Activated CD4-positive, alpha-beta T cell treated with anti-CD3 and anti-CD28 coated beads, Interleukin-2, amount 10 ng/mL, durations not matched to agents 7 days and 5 days (primary cell): ENCODE results near the gene CHKB. TPM values are rescaled to one million over a fixed set of nuclear protein-coding genes. Genes with fewer than 3 reads are reported as not detected.
"Not testable (repeated sequence)": the region's sequence is repeated elsewhere in the genome, so short reads cannot be mapped to it uniquely, and the experiment has no call there.

Source experiments
- CTCF ChIA-PET: fragments of 350-600 bp; sonication (Branson Sonifier 250); formaldehyde crosslinking; loops from one replicate; lab custom pipeline; 2021; ENCODE audit warnings: antibody characterized with exemption; lab: Charles Lee
- POLR2A ChIA-PET: fragments of 350-600 bp; sonication (Branson Sonifier 250); formaldehyde crosslinking; loops from one replicate; lab custom pipeline; 2021; ENCODE audit warnings: antibody characterized with exemption; lab: Charles Lee
- DNase-seq: peaks from one replicate; pipeline ENCODE4 v3.0.0-alpha.2; 2020
- H3K27ac Mint-ChIP-seq: one replicate; pipeline ENCODE4 v1.8.0; 2021; ENCODE audit warnings: mild to moderate bottlenecking, moderate library complexity, mixed read lengths
- H3K27me3 Mint-ChIP-seq: one replicate; pipeline ENCODE4 v1.8.0; 2021; ENCODE audit warnings: mixed read lengths
- H3K36me3 Mint-ChIP-seq: one replicate; pipeline ENCODE4 v1.8.0; 2021; ENCODE audit warnings: low read depth, mixed read lengths
- H3K4me1 Mint-ChIP-seq: one replicate; pipeline ENCODE4 v1.8.0; 2021; ENCODE audit warnings: mixed read lengths
- H3K4me3 Mint-ChIP-seq: one replicate; pipeline ENCODE4 v1.8.0; 2021; ENCODE audit warnings: mild to moderate bottlenecking, moderate library complexity, mixed read lengths
- H3K9me3 Mint-ChIP-seq: one replicate; pipeline ENCODE4 v1.8.0; 2021; ENCODE audit warnings: mixed read lengths
- total RNA-seq, 2 experiments: library from RNA; stranded (reverse); gene quantifications; one replicate each; pipeline ENCODE4 v1.2.3, GENCODE V29; 2021

Gene CHKB
- total RNA-seq, 2 experiments from 2014 or later: 140 to 142 TPM

GRCh38 chr22:50548040-50548920 is 34.4 kb downstream of the CHKB start:
- Mint-ChIP-seq H3K4me1 (peaks cover 45% of the 10 kb centered on the region), H3K9me3 (no peaks in the 10 kb centered on the region), H3K27ac (peak overlapping the region; percentile 94), H3K4me3 (peak overlapping the region; percentile 71), H3K27me3 (no peaks in the 10 kb centered on the region), H3K36me3 (peaks cover 6% of the 10 kb centered on the region)
- DNase-seq: peak; percentile 63
- POLR2A ChIA-PET: interaction anchor here (0.6 to 1.7 kb wide), 6 partner anchors 9 to 72 kb away, joined by 3 to 6 read pairs (median 3); partner anchors contain the start of genes SCO2 and TYMP
- CTCF ChIA-PET: interaction anchor here (0.9 to 5.0 kb wide), 11 partner anchors 9 to 75 kb away, joined by 3 to 64 read pairs (median 4); partner anchors contain the start of genes SCO2, SYCE3 and TYMP

GRCh38 chr22:50547263-50547985 is 35.2 kb downstream of the CHKB start:
- H3K4me1 Mint-ChIP-seq: peaks cover 48% of the 10 kb centered on the region
- CTCF ChIA-PET: interaction anchor here (1.1 to 5.0 kb wide), 9 partner anchors 8 to 74 kb away, joined by 3 to 64 read pairs (median 5); partner anchors contain the start of genes SCO2, SYCE3 and TYMP
- POLR2A ChIA-PET: interaction anchor here (0.6 to 1.7 kb wide), 4 partner anchors 17 to 73 kb away, joined by 3 to 6 read pairs (median 3); partner anchors contain the start of genes SCO2 and TYMP
- no peak for DNase-seq
- no peaks in the 10 kb centered on the region for H3K9me3 Mint-ChIP-seq
- H3K4me3 Mint-ChIP-seq: peak overlapping the region; percentile 67
- peaks cover 9% of the 10 kb centered on the region for H3K36me3 Mint-ChIP-seq
- H3K27ac Mint-ChIP-seq: peak overlapping the region; percentile 85
- H3K27me3 Mint-ChIP-seq: no peaks in the 10 kb centered on the region

GRCh38 chr22:50546326-50547262 is 36.1 kb downstream of the CHKB start:
- H3K36me3 Mint-ChIP-seq: peaks cover 15% of the 10 kb centered on the region
- H3K27me3 Mint-ChIP-seq: no peaks in the 10 kb centered on the region
- ChIA-PET POLR2A (interaction anchor here (0.6 to 1.7 kb wide), 4 partner anchors 21 to 74 kb away, joined by 3 to 6 read pairs (median 4); partner anchors contain the start of gene SCO2), CTCF (interaction anchor here (1.0 to 5.0 kb wide), 6 partner anchors 12 to 29 kb away, joined by 3 to 64 read pairs (median 15); partner anchors contain the start of genes SCO2, SYCE3 and TYMP)
- peak overlapping the region; percentile 92 for H3K27ac Mint-ChIP-seq
- H3K9me3 Mint-ChIP-seq: no peaks in the 10 kb centered on the region
- H3K4me1 Mint-ChIP-seq: peaks cover 54% of the 10 kb centered on the region
- peak overlapping the region; percentile 63 for H3K4me3 Mint-ChIP-seq
- DNase-seq: no peak

- H3K36me3 Mint-ChIP-seq: peaks cover 10% of the 10 kb centered on the region
- POLR2A ChIA-PET: interaction anchor here (1.2 to 1.6 kb wide), 2 partner anchors 20 to 75 kb away, joined by 3 to 4 read pairs; partner anchors contain the start of gene SCO2
- H3K27me3 Mint-ChIP-seq: no peaks in the 10 kb centered on the region
- peak within 1 kb of the TSS; percentile 92 for H3K27ac Mint-ChIP-seq
- peaks cover 3% of the 10 kb centered on the region for H3K9me3 Mint-ChIP-seq
- CTCF ChIA-PET: interaction anchor here (0.9 to 5.0 kb wide), 12 partner anchors 8 to 75 kb away, joined by 3 to 64 read pairs (median 6); partner anchors contain the start of genes SCO2, SYCE3 and TYMP
- H3K4me3 Mint-ChIP-seq: peak within 1 kb of the TSS; percentile 63
- peaks cover 56% of the 10 kb centered on the region for H3K4me1 Mint-ChIP-seq
- DNase-seq: peak; percentile 54
These were observed 36.9 kb downstream of the CHKB start, which contains the start of gene KLHDC7B for GRCh38 chr22:50545522-50546325. Gene KLHDC7B, plus strand, starts transcription at chr22:50545899. Its CDS starts 345 bp downstream, at chr22:50546244.

GRCh38 chr22:50544746-50545253 is 37.8 kb downstream of the CHKB start:
- ChIA-PET POLR2A (interaction anchor here (1.6 kb wide), 1 partner anchor 19 kb away, joined by 4 read pairs; the partner anchor contains the start of gene SCO2), CTCF (interaction anchor here (0.9 to 5.0 kb wide), 11 partner anchors 9 to 76 kb away, joined by 3 to 64 read pairs (median 7); partner anchors contain the start of genes SCO2, SYCE3 and TYMP)
- DNase-seq: peak; percentile 52
- H3K27me3 Mint-ChIP-seq: no peaks in the 10 kb centered on the region
- H3K27ac Mint-ChIP-seq: peak overlapping the region; percentile 92
- peaks cover 13% of the 10 kb centered on the region for H3K36me3 Mint-ChIP-seq
- H3K4me3 Mint-ChIP-seq: peak overlapping the region; percentile 62
- H3K4me1 Mint-ChIP-seq: peaks cover 54% of the 10 kb centered on the region
- peaks cover 3% of the 10 kb centered on the region for H3K9me3 Mint-ChIP-seq

- peaks cover 3% of the 10 kb centered on the region for H3K9me3 Mint-ChIP-seq
- peak; percentile 86 for DNase-seq
- ChIA-PET CTCF (interaction anchor here (1.4 to 4.6 kb wide), 10 partner anchors 8 to 77 kb away, joined by 3 to 64 read pairs (median 6); partner anchors contain the start of genes SCO2, SYCE3 and TYMP), POLR2A (interaction anchor here (1.6 kb wide), 1 partner anchor 18 kb away, joined by 4 read pairs; the partner anchor contains the start of gene SCO2)
- H3K27me3 Mint-ChIP-seq: no peaks in the 10 kb centered on the region
- H3K36me3 Mint-ChIP-seq: peaks cover 13% of the 10 kb centered on the region
- H3K4me1 Mint-ChIP-seq: peaks cover 58% of the 10 kb centered on the region
- H3K4me3 Mint-ChIP-seq: peak overlapping the region; percentile 62
- peak overlapping the region; percentile 92 for H3K27ac Mint-ChIP-seq
These were observed 38.4 kb downstream of the CHKB start for GRCh38 chr22:50544078-50544745.

- Mint-ChIP-seq H3K27me3 (no peaks in the 10 kb centered on the region), H3K36me3 (peaks cover 18% of the 10 kb centered on the region), H3K9me3 (peaks cover 3% of the 10 kb centered on the region), H3K4me3 (no peak overlapping the region), H3K27ac (peak overlapping the region; percentile 99), H3K4me1 (peaks cover 65% of the 10 kb centered on the region)
- peak; percentile 38 for DNase-seq
- POLR2A ChIA-PET: interaction anchor here (1.3 kb wide), 1 partner anchor 78 kb away, joined by 5 read pairs; no protein-coding TSS in a partner anchor
- CTCF ChIA-PET: interaction anchor here (1.5 kb wide), 1 partner anchor 17 kb away, joined by 4 read pairs; the partner anchor contains the start of gene SCO2
These were observed 40.2 kb downstream of the CHKB start for GRCh38 chr22:50542416-50542927.

GRCh38 chr22:50541667-50542026 is 41.0 kb downstream of the CHKB start:
- H3K27ac Mint-ChIP-seq: peak overlapping the region; percentile 99
- peak; percentile 37 for DNase-seq
- not testable (repeated sequence) for H3K4me3 Mint-ChIP-seq, H3K9me3 Mint-ChIP-seq, H3K27me3 Mint-ChIP-seq
- peaks cover 70% of the 10 kb centered on the region for H3K4me1 Mint-ChIP-seq
- H3K36me3 Mint-ChIP-seq: peaks cover 19% of the 10 kb centered on the region
- CTCF ChIA-PET: interaction anchor here (8.1 kb wide), 1 partner anchor 16 kb away, joined by 63 read pairs; the partner anchor contains the start of gene SCO2
- POLR2A ChIA-PET: interaction anchor here (1.3 kb wide), 1 partner anchor 79 kb away, joined by 5 read pairs; no protein-coding TSS in a partner anchor

- Mint-ChIP-seq H3K27ac (peak overlapping the region; percentile 99), H3K36me3 (peaks cover 22% of the 10 kb centered on the region), H3K9me3 (peaks cover 3% of the 10 kb centered on the region), H3K27me3 (no peaks in the 10 kb centered on the region), H3K4me3 (no peak overlapping the region), H3K4me1 (peaks cover 70% of the 10 kb centered on the region)
- DNase-seq: no peak
- ChIA-PET CTCF (interaction anchor here (0.6 to 8.1 kb wide), 6 partner anchors 7 to 80 kb away, joined by 4 to 63 read pairs (median 8); partner anchors contain the start of genes SCO2 and SYCE3), POLR2A (interaction anchor here (0.6 to 2.7 kb wide), 3 partner anchors 11 to 15 kb away, joined by 4 to 15 read pairs (median 10); partner anchors contain the start of genes SCO2 and TYMP)
These were observed 42.3 kb downstream of the CHKB start for GRCh38 chr22:50540381-50540780.
